ENCODE measurements around the gene PAQR3. TPM values are rescaled to one million over a fixed set of nuclear protein-coding genes. Genes with fewer than 3 reads are reported as not detected.
A peak's percentile ranks its signal among the peaks of the same experiment; 100 is the strongest.

The PAQR3 gene
- total RNA-seq, 1 donor from 2014 or later: 10.6 TPM

DNA sequence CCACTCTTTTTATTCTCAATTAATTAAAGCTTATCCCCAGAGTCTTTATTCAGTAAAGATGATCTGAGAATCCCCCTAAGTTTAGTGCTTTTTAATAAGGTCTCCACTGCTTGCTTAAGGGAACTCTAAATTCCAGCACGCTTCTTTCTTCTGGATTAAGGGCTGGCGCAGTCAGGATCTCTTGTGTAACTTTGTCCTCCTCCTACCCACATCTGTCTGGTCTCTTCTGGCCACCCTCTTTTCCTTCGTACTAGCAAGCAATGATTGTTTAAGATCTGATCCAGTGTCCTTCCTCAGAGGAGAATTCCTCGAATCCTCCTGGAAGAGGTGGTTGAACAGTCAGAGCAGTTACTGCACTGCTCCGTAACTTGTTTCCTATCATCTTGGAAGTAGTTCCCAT lies 14.0 kb upstream of the PAQR3 start:
- H3K36me3 ChIP-seq: no peaks in the 10 kb centered on the region
- H3K27me3 ChIP-seq: no peaks in the 10 kb centered on the region
- no peaks in the 10 kb centered on the region for H3K4me1 ChIP-seq
- no peak overlapping the region for H3K27ac ChIP-seq
- no peak overlapping the region for H3K4me3 ChIP-seq
- no peak for TF ChIP-seq POLR2AphosphoS5 (IDR thresholded peaks at IDR 0.05; ENCODE audit: insufficient read depth in 1 of 2, low read depth in 1 of 2)
- TF ChIP-seq POLR2A (IDR thresholded peaks at IDR 0.05): no peak
- no peak for TF ChIP-seq CTCF (IDR thresholded peaks at IDR 0.05)
- intact Hi-C loops (cut with DNase I): loop anchor here (10.0 kb wide), 1 partner anchor 1252 kb away; no protein-coding TSS in a partner anchor
- H3K9me3 ChIP-seq: no peaks in the 10 kb centered on the region
- DNase-seq (ENCODE audit: extremely low spot score in 2 of 2): no peak

DNA sequence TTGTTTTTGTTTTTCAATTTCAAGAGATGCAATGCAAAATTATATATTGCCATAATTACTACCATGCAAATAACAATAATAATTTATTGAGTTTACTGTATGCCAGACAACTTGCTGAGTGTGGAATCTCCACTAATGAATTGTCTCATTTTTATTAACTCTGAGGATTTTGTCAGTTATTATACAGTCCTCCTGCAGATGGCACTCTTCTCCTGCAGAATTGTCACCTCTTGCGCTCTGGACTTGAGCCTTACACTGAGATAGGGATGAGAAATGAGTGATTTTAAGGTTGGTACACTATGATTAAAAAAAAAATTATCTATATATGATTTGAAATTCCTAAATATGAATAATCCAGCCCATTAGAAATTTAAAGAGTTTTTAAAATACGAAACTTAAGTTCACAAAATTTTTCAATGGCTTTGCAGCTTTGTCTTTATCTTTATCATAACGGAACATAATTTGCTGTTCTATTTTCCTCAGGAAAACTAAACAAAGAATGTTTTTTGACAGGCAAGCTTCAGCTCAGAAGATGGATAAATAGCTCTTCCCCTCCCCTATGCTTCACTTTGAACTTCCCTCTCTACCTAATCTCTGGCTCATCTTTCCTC lies 12.7 kb upstream of the PAQR3 start:
- H3K4me1 ChIP-seq: no peaks in the 10 kb centered on the region
- no peaks in the 10 kb centered on the region for H3K36me3 ChIP-seq
- no peak overlapping the region for H3K4me3 ChIP-seq
- H3K9me3 ChIP-seq: no peaks in the 10 kb centered on the region
- peak in 1 of 2 donors; percentile 28 for TF ChIP-seq POLR2AphosphoS5 (IDR thresholded peaks at IDR 0.05; ENCODE audit: insufficient read depth in 1 of 2, low read depth in 1 of 2)
- TF ChIP-seq CTCF (IDR thresholded peaks at IDR 0.05): peak; percentile 51 to 74 (median 65)
- no peak for TF ChIP-seq POLR2A (IDR thresholded peaks at IDR 0.05)
- intact Hi-C loops (cut with DNase I): loop anchor here (10.0 kb wide), 1 partner anchor 1253 kb away; no protein-coding TSS in a partner anchor
- H3K27me3 ChIP-seq: no peaks in the 10 kb centered on the region
- no peak for DNase-seq (ENCODE audit: extremely low spot score in 2 of 2)
- H3K27ac ChIP-seq: no peak overlapping the region

DNA sequence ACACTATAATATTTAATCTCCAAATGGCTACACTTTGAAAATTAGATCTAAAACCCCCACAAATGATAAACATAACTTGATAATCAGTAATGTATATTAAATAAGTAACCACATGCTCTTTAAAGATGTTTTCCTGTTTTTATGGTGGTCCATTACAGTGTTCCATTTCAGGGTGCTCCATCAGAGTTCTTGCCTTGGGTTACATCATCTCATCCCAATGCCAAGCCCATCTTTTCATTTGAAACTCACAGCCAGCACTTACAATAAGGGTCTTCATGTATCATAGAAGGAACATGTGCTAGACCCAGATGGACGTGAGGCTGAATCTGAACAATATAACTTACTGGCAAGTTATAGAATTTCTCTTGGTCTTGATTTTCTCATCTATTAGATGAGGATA lies 10.5 kb upstream of the PAQR3 start:
- H3K36me3 ChIP-seq: no peaks in the 10 kb centered on the region
- no peaks in the 10 kb centered on the region for H3K4me1 ChIP-seq
- intact Hi-C loops (cut with DNase I): loop anchor here (10.0 kb wide), 1 partner anchor 1255 kb away; no protein-coding TSS in a partner anchor
- H3K4me3 ChIP-seq: no peak overlapping the region
- no peaks in the 10 kb centered on the region for H3K9me3 ChIP-seq
- TF ChIP-seq POLR2AphosphoS5 (IDR thresholded peaks at IDR 0.05; ENCODE audit: insufficient read depth in 1 of 2, low read depth in 1 of 2) (no peak), CTCF (IDR thresholded peaks at IDR 0.05) (no peak), POLR2A (IDR thresholded peaks at IDR 0.05) (no peak)
- H3K27ac ChIP-seq: no peak overlapping the region
- DNase-seq (ENCODE audit: extremely low spot score in 2 of 2): no peak
- H3K27me3 ChIP-seq: no peaks in the 10 kb centered on the region

- DNase-seq (ENCODE audit: extremely low spot score in 2 of 2): no peak
- no peak overlapping the region for H3K27ac ChIP-seq
Observed at GRCh38 chr4:78945651-78946179, 6.5 kb upstream of the PAQR3 start.

More at GRCh38 chr4:78945651-78946179, 6.5 kb upstream of the PAQR3 start:
- Histone ChIP-seq H3K9me3 (no peaks in the 10 kb centered on the region), H3K36me3 (no peaks in the 10 kb centered on the region), H3K4me1 (no peaks in the 10 kb centered on the region), H3K4me3 (no peak overlapping the region), H3K27me3 (no peaks in the 10 kb centered on the region)
- intact Hi-C loops (cut with DNase I): no loop called here
- TF ChIP-seq POLR2AphosphoS5 (IDR thresholded peaks at IDR 0.05; ENCODE audit: insufficient read depth in 1 of 2, low read depth in 1 of 2) (no peak), POLR2A (IDR thresholded peaks at IDR 0.05) (no peak), CTCF (IDR thresholded peaks at IDR 0.05) (no peak)
